T-helper 1 cell treated with Interleukin-12 subunit alpha and Interleukin-12 subunit beta and Interleukin-4 antibody, amounts not matched to agents 30 ng/mL and 1 ng/mL, for 36 hours (primary cell): ENCODE results near the gene CELF3. TPM values are rescaled to one million over a fixed set of nuclear protein-coding genes. Genes with fewer than 3 reads are reported as not detected.
"Not testable (repeated sequence)": the region's sequence is repeated elsewhere in the genome, so short reads cannot be mapped to it uniquely, and the experiment has no call there.

ENCODE experiments used
- intact Hi-C: fragments of 100-400 bp; cut with micrococcal nuclease; formaldehyde crosslinking; loops from one replicate; pipeline ENCODE4 v1.15.1; 2024
- total RNA-seq: library from RNA; stranded (reverse); gene quantifications from 2 replicates; pipeline ENCODE4 v1.2.3, GENCODE V29; 2022

CELF3 gene
- total RNA-seq, 1 donor from 2014 or later: not detected

GRCh38 chr1:151704246-151704645 is 12.4 kb downstream of the CELF3 start:
- intact Hi-C loops: no loop called here

- intact Hi-C loops: no loop called here
Measured at GRCh38 chr1:151703813-151704212, 12.8 kb downstream of the CELF3 start.

- intact Hi-C loops: no loop called here
Measured at GRCh38 chr1:151702936-151703335, 13.7 kb downstream of the CELF3 start.

- intact Hi-C loops: no loop called here
Measured at GRCh38 chr1:151701515-151701914, 15.1 kb downstream of the CELF3 start.

- intact Hi-C loops: loop anchor here (1.0 kb wide), 2 partner anchors 42 to 143 kb away; no protein-coding TSS in a partner anchor
Measured at GRCh38 chr1:151693057-151693651, 23.4 kb downstream of the CELF3 start.

- intact Hi-C loops: no loop called here
Measured at GRCh38 chr1:151692226-151692625, 24.4 kb downstream of the CELF3 start.

GRCh38 chr1:151689494-151689893 is 27.1 kb downstream of the CELF3 start:
- intact Hi-C loops: no loop called here

- intact Hi-C loops: no loop called here
Measured at GRCh38 chr1:151686561-151686960, 30.0 kb downstream of the CELF3 start.

- intact Hi-C loops: no loop called here
Measured at GRCh38 chr1:151684128-151684527, 32.5 kb downstream of the CELF3 start.

GRCh38 chr1:151682901-151683300 is 33.7 kb downstream of the CELF3 start:
- intact Hi-C loops: not testable (repeated sequence)

GRCh38 chr1:151681923-151682322 is 34.7 kb downstream of the CELF3 start:
- intact Hi-C loops: no loop called here

GRCh38 chr1:151680826-151681225 is 35.8 kb downstream of the CELF3 start:
- intact Hi-C loops: no loop called here

GRCh38 chr1:151680391-151680790 is 36.2 kb downstream of the CELF3 start:
- intact Hi-C loops: no loop called here

- intact Hi-C loops: no loop called here
Measured at GRCh38 chr1:151673407-151673806, 43.2 kb downstream of the CELF3 start.

- intact Hi-C loops: not testable (repeated sequence)
Measured at GRCh38 chr1:151670036-151670675, 46.4 kb downstream of the CELF3 start.

- intact Hi-C loops: no loop called here
Measured at GRCh38 chr1:151668090-151668489, 48.5 kb downstream of the CELF3 start.

GRCh38 chr1:151661751-151662150 is 54.9 kb downstream of the CELF3 start:
- intact Hi-C loops: no loop called here

GRCh38 chr1:151655371-151655770 is 61.2 kb downstream of the CELF3 start:
- intact Hi-C loops: no loop called here

- intact Hi-C loops: no loop called here
Measured at GRCh38 chr1:151653397-151653796, 63.2 kb downstream of the CELF3 start.
